AG04450 (cell line): Measurements from ENCODE around the gene SLC22A14. TPM values are rescaled to one million over a fixed set of nuclear protein-coding genes. Genes with fewer than 3 reads are reported as not detected.

ENCODE experiments used
- CTCF ChIA-PET: fragments of 300-600, 350-600 bp; formaldehyde crosslinking; extraction: SDS; loops from one replicate; lab custom pipeline; 2022; ENCODE audit warnings: antibody characterized with exemption, inconsistent platforms; lab: Charles Lee
- POLR2A ChIA-PET: fragments of 350-600 bp; formaldehyde crosslinking; extraction: SDS; loops from one replicate; lab custom pipeline; 2021; ENCODE audit warnings: antibody characterized with exemption, inconsistent platforms; lab: Yijun Ruan, JAX
- DNase-seq: peaks from one replicate; pipeline ENCODE4 v3.0.0-alpha.2; 2011; ENCODE audit warnings: low read depth, low spot score
- H3K27ac ChIP-seq: one replicate; pipeline ENCODE4 v1.5.1; 2012; ENCODE audit warnings: low read depth, low read length, control low read depth
- H3K27me3 ChIP-seq: one replicate; pipeline ENCODE4 v1.6.0; 2012; ENCODE audit warnings: low read length; ENCODE audit not compliant: control insufficient read depth, insufficient read depth
- H3K4me3 ChIP-seq: 2 replicates; pipeline ENCODE4 v1.5.1; 2011; ENCODE audit warnings: mild to moderate bottlenecking, low read depth, low read length, control low read depth
- H3K9me3 ChIP-seq: 2 replicates; pipeline ENCODE4 v1.5.1; 2012; ENCODE audit warnings: low read length; ENCODE audit not compliant: control insufficient read depth, insufficient read depth
- CTCF ChIP-seq: IDR thresholded peaks from 2 replicates; pipeline ENCODE4 v1.5.1; 2011; ENCODE audit warnings: low read depth, low read length, control low read depth, inconsistent platforms
- polyA plus RNA-seq: library from polyadenylated mRNA; depleted of rRNA; stranded (reverse); fragments of >200 nt; gene quantifications from 2 replicates; pipeline ENCODE4 v1.2.3, GENCODE V29; 2011

The SLC22A14 gene
- polyA plus RNA-seq, 1 experiment, result not detected

- POLR2A ChIA-PET, result no interaction called here
- no peaks in the 10 kb centered on the region for H3K9me3 ChIP-seq
- H3K4me3 ChIP-seq, result no peak overlapping the region
- CTCF ChIA-PET, result no interaction called here
- no peak for DNase-seq
- peaks cover 13% of the 10 kb centered on the region for H3K27me3 ChIP-seq
- H3K27ac ChIP-seq, result no peak overlapping the region
- no peak for TF ChIP-seq CTCF
These were observed 32.8 kb downstream of the SLC22A14 start for GRCh38 chr3:38314764-38315487.

GRCh38 chr3:38315488-38316230, 33.6 kb downstream of the SLC22A14 start:
- Histone ChIP-seq H3K4me3 (no peak overlapping the region), H3K9me3 (no peaks in the 10 kb centered on the region), H3K27ac (no peak overlapping the region), H3K27me3 (peaks cover 13% of the 10 kb centered on the region)
- ChIA-PET POLR2A (no interaction called here), CTCF (no interaction called here)
- TF ChIP-seq CTCF, result no peak
- DNase-seq, result no peak

GRCh38 chr3:38316356-38317191, 34.5 kb downstream of the SLC22A14 start:
- Histone ChIP-seq H3K27me3 (peaks cover 9% of the 10 kb centered on the region), H3K9me3 (no peaks in the 10 kb centered on the region), H3K27ac (no peak overlapping the region), H3K4me3 (no peak overlapping the region)
- ChIA-PET POLR2A (no interaction called here), CTCF (no interaction called here)
- no peak for DNase-seq
- no peak for TF ChIP-seq CTCF

GRCh38 chr3:38317192-38317759, 35.2 kb downstream of the SLC22A14 start:
- Histone ChIP-seq H3K9me3 (no peaks in the 10 kb centered on the region), H3K27me3 (peaks cover 9% of the 10 kb centered on the region), H3K27ac (no peak overlapping the region), H3K4me3 (no peak overlapping the region)
- CTCF ChIA-PET, result no interaction called here
- DNase-seq, result no peak
- POLR2A ChIA-PET, result no interaction called here
- no peak for TF ChIP-seq CTCF
